ENCODE data around the gene DOK4.

DOK4 gene

DNA sequence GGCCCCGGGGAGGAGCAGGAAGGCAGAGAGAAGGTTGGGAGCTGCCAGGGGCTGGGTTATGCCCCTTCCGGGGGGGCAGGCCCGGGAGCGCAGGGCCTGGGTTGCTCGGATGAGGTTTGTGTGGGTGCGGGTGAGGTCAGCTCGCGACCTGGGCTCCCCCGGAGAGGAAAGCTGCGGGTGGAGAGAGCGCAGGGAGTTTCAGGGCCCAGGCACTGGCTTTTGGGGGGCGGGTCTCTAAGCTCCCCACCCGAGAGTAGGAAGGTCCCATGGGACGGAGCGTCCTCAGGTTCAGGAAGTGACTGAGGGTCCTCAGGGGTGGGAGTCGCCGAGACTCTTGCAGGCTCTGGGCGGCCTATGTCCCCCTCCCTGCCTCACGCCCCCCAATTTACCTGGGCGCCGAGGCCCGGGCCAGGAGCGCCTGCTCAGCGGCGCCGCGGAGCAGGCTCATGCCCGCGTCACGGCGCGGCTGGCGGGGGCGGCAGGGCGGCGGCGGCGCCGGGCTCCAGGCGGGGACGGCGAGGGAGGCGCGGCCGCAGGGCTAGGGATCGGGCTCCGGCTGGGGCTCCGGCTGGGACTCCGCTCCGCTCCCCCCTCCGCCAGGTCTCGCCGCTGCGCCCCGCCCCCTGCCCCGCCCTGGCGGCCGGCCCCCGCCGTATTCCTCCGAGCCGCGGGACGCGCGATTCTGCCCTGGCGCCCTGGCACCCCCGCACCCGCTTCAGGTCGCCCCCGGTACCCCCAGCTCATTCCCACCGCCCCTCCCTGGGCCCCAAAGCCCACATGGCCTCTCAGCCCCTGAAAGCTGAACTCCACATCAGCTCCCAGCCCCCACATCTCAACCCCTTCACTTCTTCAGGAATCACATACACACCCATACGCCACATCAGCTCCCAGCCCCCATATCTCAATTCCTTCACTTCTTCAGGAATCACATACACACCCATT is at the start of gene DOK4:
TSS of gene DOK4 (minus strand) at position 578 of the 942 bp plus-strand sequence. CDS start 6,986 bp downstream, outside the sequence.
- H3K36me3 ChIP-seq (ENCODE audit: control insufficient read depth, insufficient read depth, low read length) = no peaks in the 10 kb centered on the region
- peaks cover 33% of the 10 kb centered on the region for H3K4me1 ChIP-seq (ENCODE audit: control insufficient read depth, insufficient read depth, low read length)
- H3K9me3 ChIP-seq (ENCODE audit: control insufficient read depth, low read length) = no peaks in the 10 kb centered on the region
- peak within 1 kb of the TSS; percentile 96 for H3K9ac ChIP-seq (ENCODE audit: low read length)
- H3K4me3 ChIP-seq (ENCODE audit: low read length) = peak within 1 kb of the TSS; percentile 69
- H3K27me3 ChIP-seq (ENCODE audit: control insufficient read depth, insufficient read depth, low read length) = no peaks in the 10 kb centered on the region

GRCh38 chr16:57535680-57536305 is 49.5 kb upstream of the DOK4 start:
- Histone ChIP-seq H3K4me3 (ENCODE audit: low read length) (peak overlapping the region; percentile 54), H3K27me3 (ENCODE audit: control insufficient read depth, insufficient read depth, low read length) (peaks cover 10% of the 10 kb centered on the region), H3K9me3 (ENCODE audit: control insufficient read depth, low read length) (no peaks in the 10 kb centered on the region), H3K9ac (ENCODE audit: low read length) (peak overlapping the region; percentile 69), H3K36me3 (ENCODE audit: control insufficient read depth, insufficient read depth, low read length) (no peaks in the 10 kb centered on the region), H3K4me1 (ENCODE audit: control insufficient read depth, insufficient read depth, low read length) (peaks cover 18% of the 10 kb centered on the region)

- peaks cover 6% of the 10 kb centered on the region for H3K27me3 ChIP-seq (ENCODE audit: control insufficient read depth, insufficient read depth, low read length)
- H3K4me3 ChIP-seq (ENCODE audit: low read length) = no peak overlapping the region
These were observed 48.8 kb upstream of the DOK4 start for GRCh38 chr16:57534881-57535658.

DNA sequence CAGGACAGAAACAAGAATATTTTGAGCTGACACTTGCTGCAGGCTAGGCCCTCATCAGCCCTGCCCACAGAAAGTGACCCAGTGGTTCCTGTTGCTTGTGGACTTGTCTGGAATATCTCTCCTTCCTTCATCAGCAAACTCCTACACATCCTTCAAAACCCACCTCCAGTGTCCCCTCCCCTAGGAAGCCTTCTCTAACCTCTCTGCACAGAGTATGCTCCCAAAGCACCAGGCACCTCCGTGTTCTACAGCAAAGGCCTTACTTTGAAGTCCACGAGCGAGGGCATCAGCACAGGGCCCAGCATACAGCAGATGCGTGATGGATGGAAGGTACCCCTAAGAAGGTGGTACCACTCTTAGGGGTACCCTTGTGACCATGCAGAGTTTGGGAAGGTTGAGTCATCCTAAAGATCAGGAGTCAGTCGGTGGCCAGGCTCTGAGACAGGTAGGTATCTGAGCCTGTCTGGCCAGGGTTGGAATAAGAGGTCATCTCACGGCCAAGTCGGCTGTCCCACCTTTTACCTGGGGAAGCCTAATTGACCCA is 48.1 kb upstream of the DOK4 start:
- Histone ChIP-seq H3K27me3 (ENCODE audit: control insufficient read depth, insufficient read depth, low read length) (peaks cover 6% of the 10 kb centered on the region), H3K4me1 (ENCODE audit: control insufficient read depth, insufficient read depth, low read length) (peaks cover 31% of the 10 kb centered on the region), H3K36me3 (ENCODE audit: control insufficient read depth, insufficient read depth, low read length) (no peaks in the 10 kb centered on the region), H3K9me3 (ENCODE audit: control insufficient read depth, low read length) (no peaks in the 10 kb centered on the region), H3K9ac (ENCODE audit: low read length) (no peak overlapping the region), H3K4me3 (ENCODE audit: low read length) (no peak overlapping the region)

More at GRCh38 chr16:57534881-57535658, 48.8 kb upstream of the DOK4 start:
- Histone ChIP-seq H3K9ac (ENCODE audit: low read length) (no peak overlapping the region), H3K4me1 (ENCODE audit: control insufficient read depth, insufficient read depth, low read length) (peaks cover 26% of the 10 kb centered on the region), H3K9me3 (ENCODE audit: control insufficient read depth, low read length) (no peaks in the 10 kb centered on the region), H3K36me3 (ENCODE audit: control insufficient read depth, insufficient read depth, low read length) (no peaks in the 10 kb centered on the region)

- H3K36me3 ChIP-seq (ENCODE audit: control insufficient read depth, insufficient read depth, low read length) = no peaks in the 10 kb centered on the region
- H3K4me3 ChIP-seq (ENCODE audit: low read length) = no peak overlapping the region
- no peaks in the 10 kb centered on the region for H3K9me3 ChIP-seq (ENCODE audit: control insufficient read depth, low read length)
- H3K27me3 ChIP-seq (ENCODE audit: control insufficient read depth, insufficient read depth, low read length) = peaks cover 6% of the 10 kb centered on the region
- no peak overlapping the region for H3K9ac ChIP-seq (ENCODE audit: low read length)
- H3K4me1 ChIP-seq (ENCODE audit: control insufficient read depth, insufficient read depth, low read length) = peaks cover 31% of the 10 kb centered on the region
These were observed 47.4 kb upstream of the DOK4 start for GRCh38 chr16:57533431-57534336.

GRCh38 chr16:57532266-57532625 is 46.0 kb upstream of the DOK4 start:
- Histone ChIP-seq H3K9ac (ENCODE audit: low read length) (no peak overlapping the region), H3K36me3 (ENCODE audit: control insufficient read depth, insufficient read depth, low read length) (no peaks in the 10 kb centered on the region), H3K9me3 (ENCODE audit: control insufficient read depth, low read length) (no peaks in the 10 kb centered on the region), H3K4me3 (ENCODE audit: low read length) (no peak overlapping the region), H3K27me3 (ENCODE audit: control insufficient read depth, insufficient read depth, low read length) (peaks cover 6% of the 10 kb centered on the region), H3K4me1 (ENCODE audit: control insufficient read depth, insufficient read depth, low read length) (peaks cover 31% of the 10 kb centered on the region)

- Histone ChIP-seq H3K4me1 (ENCODE audit: control insufficient read depth, insufficient read depth, low read length) (peaks cover 26% of the 10 kb centered on the region), H3K27me3 (ENCODE audit: control insufficient read depth, insufficient read depth, low read length) (peaks cover 1% of the 10 kb centered on the region), H3K36me3 (ENCODE audit: control insufficient read depth, insufficient read depth, low read length) (no peaks in the 10 kb centered on the region), H3K9me3 (ENCODE audit: control insufficient read depth, low read length) (no peaks in the 10 kb centered on the region), H3K4me3 (ENCODE audit: low read length) (no peak overlapping the region), H3K9ac (ENCODE audit: low read length) (no peak overlapping the region)
These were observed 45.5 kb upstream of the DOK4 start for GRCh38 chr16:57531635-57532265.

DNA sequence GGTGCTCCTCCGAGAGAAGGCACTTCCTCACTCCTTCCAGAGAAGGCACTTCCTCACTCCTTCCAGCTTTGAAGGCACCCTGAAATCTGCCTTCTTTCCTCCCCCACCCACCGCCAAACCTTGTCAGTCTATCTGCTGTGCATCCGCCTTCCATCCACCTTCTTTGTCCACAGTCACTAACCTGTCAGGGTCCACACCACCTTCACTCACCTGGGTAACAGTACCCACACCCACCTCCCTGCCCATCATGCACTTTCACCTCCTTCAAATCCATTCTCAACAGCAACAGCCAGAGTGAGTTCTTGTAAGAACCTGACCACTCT is 44.9 kb upstream of the DOK4 start:
- H3K4me1 ChIP-seq (ENCODE audit: control insufficient read depth, insufficient read depth, low read length) = peaks cover 23% of the 10 kb centered on the region

DNA sequence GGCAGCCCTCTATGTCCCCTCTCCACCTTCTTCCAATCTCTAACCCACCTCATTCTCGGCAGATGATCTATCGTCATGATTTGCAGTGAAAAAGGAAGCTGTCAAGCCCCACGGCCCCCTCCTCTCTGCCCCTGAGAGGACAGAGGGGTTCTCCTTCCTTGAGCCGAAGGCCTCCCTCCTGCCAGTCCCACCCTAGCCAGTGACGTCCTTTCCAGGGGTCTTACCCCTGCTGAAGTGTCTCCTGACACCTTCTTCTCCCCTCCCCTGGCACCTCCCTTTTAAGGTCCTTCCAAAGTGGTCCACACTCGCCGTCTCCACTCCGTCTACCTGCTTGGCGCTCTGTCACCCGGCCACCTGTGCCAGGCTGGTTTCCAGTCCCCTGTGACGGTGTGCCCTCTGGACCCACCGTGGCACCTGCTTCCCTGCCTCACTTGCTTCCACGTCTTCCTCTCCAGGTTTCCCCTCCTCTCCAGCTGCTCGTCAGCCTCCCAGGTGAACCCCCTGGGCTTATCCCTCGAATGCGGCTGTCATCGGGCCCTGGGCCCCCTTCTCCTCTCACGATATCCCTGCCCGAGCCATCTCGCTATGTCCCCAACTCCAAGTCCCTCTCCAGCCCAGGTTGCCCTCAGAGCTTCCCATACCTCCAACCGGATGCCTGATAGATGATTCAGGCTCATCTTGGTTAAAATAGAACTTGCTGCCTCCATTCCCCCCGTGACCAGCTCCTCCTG is 44.4 kb upstream of the DOK4 start:
- Histone ChIP-seq H3K9ac (ENCODE audit: low read length) (no peak overlapping the region), H3K9me3 (ENCODE audit: control insufficient read depth, low read length) (no peaks in the 10 kb centered on the region), H3K27me3 (ENCODE audit: control insufficient read depth, insufficient read depth, low read length) (no peaks in the 10 kb centered on the region), H3K36me3 (ENCODE audit: control insufficient read depth, insufficient read depth, low read length) (no peaks in the 10 kb centered on the region), H3K4me1 (ENCODE audit: control insufficient read depth, insufficient read depth, low read length) (peaks cover 23% of the 10 kb centered on the region), H3K4me3 (ENCODE audit: low read length) (no peak overlapping the region)

More for the DNA sequence above, 44.9 kb upstream of the DOK4 start:
- Histone ChIP-seq H3K36me3 (ENCODE audit: control insufficient read depth, insufficient read depth, low read length) (no peaks in the 10 kb centered on the region), H3K9me3 (ENCODE audit: control insufficient read depth, low read length) (no peaks in the 10 kb centered on the region), H3K4me3 (ENCODE audit: low read length) (no peak overlapping the region), H3K9ac (ENCODE audit: low read length) (no peak overlapping the region), H3K27me3 (ENCODE audit: control insufficient read depth, insufficient read depth, low read length) (no peaks in the 10 kb centered on the region)

- H3K4me3 ChIP-seq (ENCODE audit: low read length) = no peak overlapping the region
- no peaks in the 10 kb centered on the region for H3K36me3 ChIP-seq (ENCODE audit: control insufficient read depth, insufficient read depth, low read length)
- H3K9ac ChIP-seq (ENCODE audit: low read length) = no peak overlapping the region
- H3K9me3 ChIP-seq (ENCODE audit: control insufficient read depth, low read length) = no peaks in the 10 kb centered on the region
- H3K27me3 ChIP-seq (ENCODE audit: control insufficient read depth, insufficient read depth, low read length) = no peaks in the 10 kb centered on the region
- H3K4me1 ChIP-seq (ENCODE audit: control insufficient read depth, insufficient read depth, low read length) = peaks cover 23% of the 10 kb centered on the region
These were observed 43.8 kb upstream of the DOK4 start for GRCh38 chr16:57530104-57530521.
